GM19455 (cell line): Measurements from ENCODE around the gene DENND6B.
A peak's percentile ranks its signal among the peaks of the same experiment; 100 is the strongest.

Experiments used
- ATAC-seq: cut with Tn5 transposase; IDR thresholded peaks from one replicate; pipeline ENCODE4 v1.9.1; 2021; ENCODE audit not compliant: unreplicated experiment

Gene DENND6B

DNA sequence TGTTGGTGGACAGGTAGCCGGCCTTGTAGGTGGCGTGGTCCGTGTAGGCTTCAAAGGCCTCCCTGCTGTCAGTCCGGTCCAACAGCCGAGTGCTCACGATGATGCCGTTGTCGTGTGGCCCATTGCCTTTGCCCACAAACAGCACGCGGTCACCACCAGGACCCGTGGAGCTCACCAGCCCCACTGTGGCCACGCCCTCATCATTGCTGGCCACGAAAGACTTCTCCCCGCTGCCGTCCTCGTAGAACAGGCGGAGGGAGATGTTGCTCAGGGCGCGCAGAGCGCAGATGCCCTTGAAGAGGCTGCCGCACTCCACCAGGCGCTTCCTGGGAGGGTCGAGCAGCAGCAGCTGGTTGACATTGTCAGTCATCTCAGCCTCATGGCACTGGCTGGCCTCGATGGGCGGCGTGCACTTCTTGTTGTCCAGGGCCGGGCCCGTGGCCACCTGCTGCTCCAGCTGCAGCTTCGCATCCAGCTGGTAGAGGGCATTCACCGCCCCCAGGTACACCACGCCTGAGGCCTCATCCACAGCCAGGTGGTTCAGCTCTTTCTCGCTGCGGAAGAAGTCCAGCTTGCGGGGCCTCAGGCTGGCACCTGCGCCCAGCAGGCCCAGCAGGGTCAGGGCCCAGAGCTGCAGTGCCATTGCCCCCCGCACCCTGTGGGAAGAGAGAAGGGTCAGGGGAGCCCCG lies 36.7 kb downstream of the DENND6B start:
- no peak for ATAC-seq

DNA sequence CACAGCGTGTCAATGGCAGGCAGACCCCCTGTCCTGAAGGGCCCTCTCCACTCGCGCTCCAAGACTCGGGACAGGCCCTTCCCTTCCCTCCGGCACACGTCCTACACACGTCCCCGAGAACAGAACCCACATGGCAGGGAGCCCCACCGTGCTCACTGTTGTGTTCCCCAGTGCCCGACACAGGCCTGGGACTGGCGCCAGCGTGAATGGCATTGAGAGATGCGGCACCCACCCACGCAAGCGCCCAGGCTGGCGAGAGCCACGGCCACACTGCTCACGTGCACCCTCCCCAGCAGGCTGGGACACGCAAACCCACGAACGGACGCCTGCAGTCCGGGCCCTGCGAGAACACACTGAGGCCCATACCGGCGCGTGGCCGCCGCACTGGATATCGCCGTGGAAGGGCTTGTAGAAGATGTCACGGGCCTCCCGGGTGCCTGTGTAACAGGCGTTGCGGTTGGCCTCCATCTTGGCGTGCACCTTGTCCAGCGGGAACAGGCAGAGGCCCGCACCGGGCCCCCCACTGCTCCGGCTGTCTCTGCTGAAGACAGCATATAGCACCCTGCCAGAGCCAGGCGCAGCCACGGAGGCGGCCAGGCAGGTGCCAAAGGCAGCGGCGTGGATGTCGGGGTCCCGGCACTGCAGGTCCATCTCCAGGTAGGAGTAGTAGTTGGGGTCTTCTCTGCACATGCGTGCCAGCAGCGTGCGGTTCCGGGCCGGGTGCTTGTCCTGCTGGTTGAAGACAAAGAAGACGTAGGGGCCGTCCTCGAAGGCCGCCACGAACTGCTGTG lies 37.5 kb downstream of the DENND6B start:
- ATAC-seq, result no peak

DNA sequence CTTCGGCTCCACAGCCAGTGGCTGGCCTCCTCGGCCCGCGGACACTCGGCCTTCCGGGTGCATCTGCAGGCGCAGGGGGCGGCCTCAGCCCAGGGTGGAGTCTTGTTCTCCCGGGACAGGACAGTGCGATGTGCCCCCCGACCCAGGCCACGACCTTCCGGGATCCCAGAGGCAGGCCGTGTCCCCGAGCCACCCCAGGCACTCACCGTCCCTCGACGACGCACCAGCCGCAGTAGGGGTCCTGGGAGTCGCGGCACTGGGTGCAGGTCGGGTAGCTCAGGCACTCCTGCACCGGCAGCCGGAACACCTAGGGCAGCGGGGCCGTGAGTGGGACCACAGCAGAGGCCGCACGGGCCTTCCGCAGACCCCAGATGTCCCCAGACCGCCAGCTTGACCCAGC lies 39.1 kb downstream of the DENND6B start:
- no peak for ATAC-seq

- ATAC-seq, result no peak
Measured at GRCh38 chr22:50286701-50287318, 40.0 kb downstream of the DENND6B start.

DNA sequence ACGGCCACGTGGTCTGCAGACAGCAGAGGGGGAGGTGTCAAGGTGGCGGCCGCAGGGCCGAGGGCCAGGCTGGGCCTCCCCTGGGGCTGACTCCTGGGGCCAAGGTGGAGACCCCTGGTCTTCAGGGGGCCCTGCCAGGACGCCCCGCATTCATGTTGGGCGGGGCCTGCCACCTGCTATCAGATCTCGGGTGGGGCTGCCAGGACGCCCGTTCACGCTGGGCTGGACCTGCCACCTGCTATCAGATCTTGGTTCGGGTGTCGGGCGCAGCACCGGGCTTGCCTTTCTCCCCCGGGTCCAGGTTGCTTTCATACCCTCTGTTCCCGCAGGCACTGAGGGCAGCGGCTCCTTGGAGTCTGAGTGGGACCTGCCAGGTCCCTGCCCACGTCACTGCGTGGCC lies 40.5 kb downstream of the DENND6B start:
- no peak for ATAC-seq

DNA sequence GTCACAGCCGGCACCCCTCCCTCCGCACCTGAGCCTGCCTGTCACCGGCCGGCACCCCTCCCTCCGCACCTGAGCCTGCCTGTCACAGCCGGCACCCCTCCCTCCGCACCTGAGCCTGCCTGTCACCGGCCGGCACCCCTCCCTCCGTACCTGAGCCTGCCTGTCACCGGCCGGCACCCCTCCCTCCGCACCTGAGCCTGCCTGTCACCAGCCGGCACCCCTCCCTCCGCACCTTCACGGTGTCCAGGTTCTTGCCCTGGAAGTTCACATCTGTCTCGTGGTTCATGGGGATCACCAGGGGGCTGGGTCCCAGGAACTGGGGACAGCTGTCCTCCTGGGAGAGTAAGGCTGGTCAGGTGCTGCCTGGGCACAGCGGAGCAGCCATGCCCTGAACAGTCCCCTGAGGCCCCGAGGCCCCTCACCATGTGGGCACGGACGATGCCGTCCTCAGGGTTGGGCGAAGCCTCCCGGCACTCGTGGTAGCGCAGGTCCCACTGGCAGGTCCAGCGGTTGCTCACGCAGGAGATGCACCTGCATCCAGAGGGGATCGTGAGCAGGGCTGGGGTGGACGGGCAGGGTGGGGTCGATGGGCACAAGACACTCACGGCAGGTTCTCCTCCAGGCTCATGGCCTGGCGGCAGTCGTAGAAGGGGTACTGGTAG lies 41.1 kb downstream of the DENND6B start:
- ATAC-seq, result no peak

- ATAC-seq, result no peak
Measured at GRCh38 chr22:50284479-50284878, 42.3 kb downstream of the DENND6B start.

GRCh38 chr22:50283821-50284220 lies 43.0 kb downstream of the DENND6B start:
- no peak for ATAC-seq

- no peak for ATAC-seq
Measured at GRCh38 chr22:50282361-50283155, 44.3 kb downstream of the DENND6B start.

DNA sequence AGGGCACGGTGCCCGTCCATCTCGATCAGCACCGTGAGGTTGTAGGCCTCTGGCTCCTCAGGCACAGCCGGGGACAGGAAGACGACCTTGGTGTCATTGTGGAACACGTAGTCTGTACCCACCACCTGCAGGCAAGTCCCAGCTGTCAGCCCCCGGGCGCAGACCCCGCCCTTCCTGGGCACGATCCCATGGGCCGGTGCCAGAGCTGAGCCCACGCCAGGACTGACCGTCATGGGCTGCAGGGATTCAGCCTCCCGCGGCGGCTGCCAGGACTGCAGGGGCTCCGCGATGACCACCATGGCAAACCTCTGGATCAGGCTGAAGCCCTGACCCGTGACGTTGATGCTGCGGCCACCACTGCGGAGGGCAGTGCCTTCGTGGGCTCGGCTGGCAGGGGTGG lies 44.9 kb downstream of the DENND6B start:
- no peak for ATAC-seq

GRCh38 chr22:50281384-50281760 lies 45.4 kb downstream of the DENND6B start:
- ATAC-seq, result no peak

- ATAC-seq, result no peak
Measured at GRCh38 chr22:50280708-50281383, 46.0 kb downstream of the DENND6B start.

DNA sequence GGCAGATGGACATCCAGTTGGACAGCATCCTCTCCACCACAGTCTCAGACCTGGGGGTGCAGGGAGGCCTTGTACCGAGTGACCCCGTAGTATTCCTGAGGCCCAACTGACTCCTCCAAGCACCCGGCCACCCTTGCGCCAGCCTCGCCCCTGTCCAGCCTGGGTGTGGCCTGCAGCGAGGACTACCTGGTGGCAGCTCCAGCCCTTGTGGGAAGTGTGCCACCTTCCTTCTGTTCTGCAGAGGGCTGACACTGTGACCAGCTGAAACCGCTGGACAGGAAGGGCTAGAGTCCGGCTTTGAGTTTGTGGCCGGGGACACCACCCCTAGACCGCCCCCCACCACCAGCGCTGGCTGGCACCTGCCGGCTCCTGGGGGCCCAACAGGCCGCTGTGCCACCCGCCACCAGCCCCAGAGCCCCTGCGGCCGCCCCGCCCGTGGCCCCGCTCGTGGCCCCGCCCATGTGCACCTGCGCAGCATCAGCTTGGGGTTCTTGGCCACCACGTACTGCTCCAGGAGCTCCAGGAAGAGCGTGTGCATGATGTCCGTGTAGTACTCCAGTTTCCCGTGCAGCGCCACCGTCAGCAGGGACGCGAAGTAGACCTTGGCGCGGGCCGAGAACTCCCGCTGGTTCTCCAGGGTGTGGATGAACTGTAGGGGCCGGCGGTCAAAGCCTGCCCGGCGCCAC lies 46.6 kb downstream of the DENND6B start:
- no peak for ATAC-seq

DNA sequence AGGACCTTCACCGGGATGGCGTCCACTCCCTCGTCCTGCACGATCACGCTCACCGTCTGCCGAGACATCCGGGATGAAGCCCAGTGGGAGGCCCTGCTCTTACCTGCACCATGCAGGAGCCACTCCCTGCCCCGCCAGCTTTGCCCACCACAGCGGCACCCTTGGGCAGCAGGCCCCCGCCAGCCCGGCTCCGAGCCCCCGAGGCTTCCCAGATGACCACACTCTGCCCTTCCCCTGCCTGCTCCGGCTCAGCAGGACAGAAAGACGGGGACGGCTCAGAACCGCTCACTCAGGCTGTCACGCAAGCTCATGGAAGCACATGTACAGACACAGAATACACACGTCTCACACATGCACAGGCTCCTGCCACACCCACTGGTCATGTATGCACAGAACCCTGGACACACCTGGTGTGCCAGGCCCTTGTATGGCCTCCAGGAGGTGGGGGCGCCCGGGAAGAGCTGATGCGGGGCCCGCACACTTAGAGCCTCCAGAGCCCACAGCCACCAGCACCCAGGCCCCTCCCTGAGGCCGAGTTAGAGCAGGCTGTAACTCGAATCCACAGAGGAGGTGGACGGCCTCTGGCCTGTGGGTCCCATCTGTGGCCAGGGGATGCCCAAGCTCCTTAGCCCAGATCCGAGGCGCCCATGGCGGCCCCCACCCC lies 47.7 kb downstream of the DENND6B start:
- ATAC-seq, result no peak

DNA sequence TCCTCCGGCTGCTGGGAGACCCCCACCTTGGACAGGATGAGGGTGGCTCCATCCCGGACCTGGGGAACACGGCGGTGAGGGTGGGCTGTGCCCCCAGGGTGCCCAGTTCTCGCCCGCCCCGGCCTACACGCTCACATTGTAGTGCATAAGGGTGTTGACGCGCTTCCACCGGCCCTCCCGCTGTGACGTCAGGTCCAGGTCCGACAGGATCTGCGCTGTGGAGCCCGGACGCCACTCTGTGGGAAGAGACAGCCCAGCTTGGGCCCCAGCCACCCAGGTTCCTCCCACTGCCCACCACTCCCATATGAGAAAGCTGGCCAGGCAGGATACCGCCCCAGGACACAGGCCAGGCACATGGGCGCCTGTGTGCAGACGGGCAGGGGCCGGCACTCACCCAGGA lies 48.4 kb downstream of the DENND6B start:
- ATAC-seq, result no peak

GRCh38 chr22:50277761-50278160 lies 49.1 kb downstream of the DENND6B start:
- no peak for ATAC-seq

DNA sequence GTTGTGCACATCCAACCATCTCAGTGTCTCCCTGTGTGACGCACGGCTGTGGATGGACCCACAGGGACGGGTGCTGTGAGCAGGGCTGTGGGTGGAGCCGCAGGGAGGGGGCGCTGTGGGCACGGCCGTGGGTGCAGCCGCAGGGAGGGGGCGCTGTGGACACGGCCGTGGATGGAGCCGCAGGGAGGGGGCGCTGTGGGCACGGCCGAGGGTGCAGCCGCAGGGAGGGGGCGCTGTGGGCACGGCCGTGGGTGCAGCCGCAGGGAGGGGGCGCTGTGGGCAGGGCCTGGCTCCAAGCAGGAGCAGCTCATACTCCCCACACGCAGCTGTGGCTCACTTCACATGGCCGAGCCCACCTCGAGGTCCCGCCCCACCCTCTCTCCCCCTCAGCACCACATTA lies 50.7 kb downstream of the DENND6B start:
- peak; percentile 59 for ATAC-seq

GRCh38 chr22:50275181-50276055 lies 51.4 kb downstream of the DENND6B start:
- ATAC-seq, result no peak
